HCT116 (cell line): ENCODE data around the gene AGGF1. TPM values are rescaled to one million over a fixed set of nuclear protein-coding genes. Genes with fewer than 3 reads are reported as not detected.

Source experiments
- ATAC-seq: fragments of 200-7000 bp; cut with Tn5 transposase; 2 replicates; pipeline ENCODE4 v1.9.1; 2020; ENCODE audit warnings: mild to moderate bottlenecking, moderate library complexity
- BruUV-seq: library from RNA; stranded (reverse); fragments of 400-500 nt; replicated peaks from 2 replicates; lab custom pipeline; 2021; lab: Mats Ljungman, UMichigan
- CTCF ChIA-PET: fragments of 300-600 bp; sonication (Branson Sonifier 250); formaldehyde crosslinking; loops from one replicate; lab custom pipeline; 2021; ENCODE audit warnings: antibody characterized with exemption; lab: Charles Lee
- POLR2A ChIA-PET: fragments of 300-600, 350-600 bp; sonication (Branson Sonifier 250); formaldehyde crosslinking; loops from one replicate; lab custom pipeline; 2021; ENCODE audit warnings: antibody characterized with exemption; lab: Charles Lee
- RAD21 ChIA-PET, 2 experiments: fragments of 300-600 bp; sonication (Branson Sonifier 250); formaldehyde crosslinking; loops; one replicate each; lab custom pipeline; 2023; ENCODE audit warnings: low total read pairs in 2 of 2; ENCODE audit not compliant: uncharacterized antibody in 2 of 2, unreplicated experiment in 2 of 2, low non-redundant PET in 1 of 2; lab: Charles Lee
- DNase-seq: peaks from one replicate; pipeline ENCODE4 v3.0.0-alpha.2; 2010; ENCODE audit warnings: low read depth, low spot score
- H2AFZ ChIP-seq: fragments of 200-600 bp; shearing (Covaris generic), sonication (generic); 2 replicates; pipeline ENCODE4 v1.6.1; 2017; ENCODE audit warnings: low read depth, mixed run types, mixed read lengths, antibody characterized with exemption, low read length; ENCODE audit not compliant: poor library complexity, severe bottlenecking
- H3K27ac ChIP-seq: 2 replicates; pipeline ENCODE4 v1.5.1; 2012; ENCODE audit warnings: low read depth, low read length
- H3K27me3 ChIP-seq: fragments of 200-600 bp; sonication (generic); 2 replicates; pipeline ENCODE4 v1.6.1; 2016; ENCODE audit warnings: mixed run types, low read length, mixed read lengths; ENCODE audit not compliant: insufficient read depth
- H3K36me3 ChIP-seq, 2 experiments: fragments of 200-500 bp in 1 of 2; fragments of 200-600 bp in 1 of 2; sonication (Bioruptor generic) in 1 of 2; sonication (generic) in 1 of 2; 2 replicates each; pipeline versions ENCODE4 v1.5.1 to v1.6.1; 2014 to 2016; ENCODE audit warnings: low read length in 2 of 2, inconsistent platforms in 1 of 2, mixed read lengths in 1 of 2, mixed run types in 1 of 2; ENCODE audit not compliant: insufficient read depth in 2 of 2, control insufficient read depth in 1 of 2
- H3K4me1 ChIP-seq, 2 experiments: fragments of 200-600 bp in 1 of 2; sonication (generic) in 1 of 2; 2 replicates each; pipeline versions ENCODE4 v1.5.1 to v1.6.1; 2012 to 2017; ENCODE audit warnings: low read length in 2 of 2, inconsistent platforms in 1 of 2, mild to moderate bottlenecking in 1 of 2, mixed read lengths in 1 of 2, mixed run types in 1 of 2, moderate library complexity in 1 of 2; ENCODE audit not compliant: insufficient read depth in 2 of 2, control insufficient read depth in 1 of 2
- H3K4me2 ChIP-seq: fragments of 200-600 bp; sonication (generic); 2 replicates; pipeline ENCODE4 v1.6.1; 2017; ENCODE audit warnings: mixed run types, low read length, mixed read lengths
- H3K4me3 ChIP-seq, 2 experiments: fragments of 200-600 bp in 1 of 2; sonication (generic) in 1 of 2; replicated peaks in 1 of 2; 2 replicates each; pipeline ENCODE4 v1.5.1; 2011 to 2016; ENCODE audit warnings: low read length in 2 of 2, control low read depth in 1 of 2, low read depth in 1 of 2, mild to moderate bottlenecking in 1 of 2, mixed read lengths in 1 of 2, mixed run types in 1 of 2
- H3K79me2 ChIP-seq: fragments of 200-600 bp; sonication (generic); 2 replicates; pipeline ENCODE4 v1.6.1; 2017; ENCODE audit warnings: mild to moderate bottlenecking, mixed run types, low read length, moderate library complexity, mixed read lengths; ENCODE audit not compliant: insufficient read depth
- H3K9ac ChIP-seq: fragments of 200-600 bp; sonication (generic); 2 replicates; pipeline ENCODE4 v1.6.1; 2016; ENCODE audit warnings: low read length, mixed read lengths
- H3K9me2 ChIP-seq: fragments of 200-600 bp; sonication (generic), shearing (Covaris generic); 2 replicates; pipeline ENCODE4 v1.6.1; 2017; ENCODE audit warnings: mixed run types, mild to moderate bottlenecking, moderate library complexity; ENCODE audit not compliant: insufficient read depth
- H3K9me3 ChIP-seq, 2 experiments: fragments of 200-500 bp in 1 of 2; fragments of 200-600 bp in 1 of 2; sonication (Bioruptor generic) in 1 of 2; sonication (generic) in 1 of 2; 2 replicates each; pipeline ENCODE4 v1.6.1; 2014 to 2017; ENCODE audit warnings: low read length in 2 of 2, mixed read lengths in 2 of 2, inconsistent platforms in 1 of 2, low read depth in 1 of 2, mild to moderate bottlenecking in 1 of 2, mixed run types in 1 of 2, moderate library complexity in 1 of 2; ENCODE audit not compliant: control insufficient read depth in 1 of 2, insufficient read depth in 1 of 2
- H4K20me1 ChIP-seq: fragments of 200-600 bp; sonication (generic), shearing (Covaris generic); 2 replicates; pipeline ENCODE4 v1.6.1; 2017; ENCODE audit warnings: mixed run types, mild to moderate bottlenecking, moderate library complexity; ENCODE audit not compliant: insufficient read depth
- CEBPB ChIP-seq: IDR thresholded peaks from 2 replicates; pipeline ENCODE4 v1.6.1; 2012; ENCODE audit warnings: low read depth
- ELF1 ChIP-seq: IDR thresholded peaks from 2 replicates; pipeline ENCODE4 v1.6.1; 2012; ENCODE audit warnings: low read depth, borderline replicate concordance
- FOSL1 ChIP-seq: IDR thresholded peaks from 2 replicates; pipeline ENCODE4 v1.6.1; 2012; ENCODE audit warnings: low read depth
- RAD21 ChIP-seq: IDR thresholded peaks from 2 replicates; pipeline ENCODE4 v1.6.1; 2012; ENCODE audit warnings: low read depth, mild to moderate bottlenecking
- SP1 ChIP-seq: IDR thresholded peaks from 2 replicates; pipeline ENCODE4 v1.6.1; 2012; ENCODE audit warnings: low read depth
- SRF ChIP-seq: IDR thresholded peaks from 2 replicates; pipeline ENCODE4 v1.6.1; 2012; ENCODE audit warnings: low read depth
- intact Hi-C: fragments of 100-400 bp; cut with micrococcal nuclease; formaldehyde crosslinking; loops from 2 replicates; pipeline ENCODE4 v1.10.0; 2022
- total RNA-seq: library from RNA; stranded (reverse); gene quantifications from one replicate; pipeline ENCODE4 v1.2.1, GENCODE V29; 2021; ENCODE audit not compliant: unreplicated experiment
- TF ChIP-seq, protein P1 (sequence below), 3 experiments: fragments of 200-600 bp in 1 of 3; sonication (generic) in 1 of 3; IDR thresholded peaks in 2 of 3; conservative IDR thresholded peaks in 1 of 3; 2 replicates each; pipeline ENCODE4 v1.5.1; 2012 to 2017; ENCODE audit warnings: low read depth in 2 of 3, low read length in 2 of 3, antibody characterized with exemption in 1 of 3, borderline replicate concordance in 1 of 3, control low read depth in 1 of 3, mild to moderate bottlenecking in 1 of 3, mixed read lengths in 1 of 3, mixed run types in 1 of 3, moderate library complexity in 1 of 3; ENCODE audit not compliant: insufficient read depth in 1 of 3
- TF ChIP-seq, protein P2 (sequence below): IDR thresholded peaks from 2 replicates; pipeline ENCODE4 v1.6.1; 2012

The AGGF1 gene
- total RNA-seq, 1 experiment from 2014 or later, result 22.2 TPM

DNA sequence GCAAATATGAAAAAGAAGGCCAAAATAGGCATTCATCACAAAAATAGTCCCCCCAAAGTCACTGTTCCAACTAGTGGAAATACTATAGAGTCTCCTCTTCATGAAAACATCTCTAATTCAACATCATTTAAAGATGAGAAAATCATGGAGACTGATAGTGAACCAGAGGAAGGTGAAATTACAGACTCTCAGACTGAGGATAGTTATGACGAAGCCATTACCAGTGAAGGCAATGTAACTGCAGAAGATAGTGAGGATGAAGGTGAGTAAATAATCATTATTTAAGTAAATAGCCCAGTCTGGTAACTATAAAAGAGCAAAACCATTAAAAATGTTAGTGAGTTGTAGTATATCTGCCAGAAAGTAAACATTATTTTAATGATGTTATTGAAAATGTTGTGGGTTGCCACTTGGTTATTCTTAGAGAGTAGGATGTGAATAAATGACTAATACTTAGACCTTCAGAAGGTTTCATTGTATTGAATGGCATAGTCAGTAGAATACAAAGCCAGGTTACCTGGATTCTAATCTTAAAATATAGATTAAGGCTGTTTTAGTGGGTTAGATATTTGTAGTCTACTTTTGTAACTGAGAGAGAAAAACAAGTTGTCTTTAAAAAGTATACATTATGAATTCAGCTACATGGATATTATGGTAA is 16.3 kb downstream of the AGGF1 start:
- Histone ChIP-seq H3K4me1 (no peaks in the 10 kb centered on the region), H3K27me3 (no peaks in the 10 kb centered on the region), H3K9me3 (no peaks in the 10 kb centered on the region), H3K9me2 (no peaks in the 10 kb centered on the region), H3K9ac (no peak overlapping the region), H3K27ac (no peak overlapping the region), H3K4me3 (no peak overlapping the region), H3K79me2 (no peaks in the 10 kb centered on the region), H2AFZ (no peak overlapping the region), H3K4me2 (no peak overlapping the region), H3K36me3 (peaks cover 19 to 26% of the 10 kb centered on the region in 2 experiments; a peak in 3 of 4 replicates), H4K20me1 (no peaks in the 10 kb centered on the region)
- CTCF ChIA-PET, result no interaction called here
- RAD21 ChIA-PET, result no interaction called here
- POLR2A ChIA-PET, result no interaction called here
- no peak for ATAC-seq
- no peak for DNase-seq
- intact Hi-C loops, result no loop called here
- no TSS peak for BruUV-seq
- TF ChIP-seq SP1 (no peak), ELF1 (no peak), CEBPB (no peak), SRF (no peak)
- TF ChIP-seq, protein P1, sequence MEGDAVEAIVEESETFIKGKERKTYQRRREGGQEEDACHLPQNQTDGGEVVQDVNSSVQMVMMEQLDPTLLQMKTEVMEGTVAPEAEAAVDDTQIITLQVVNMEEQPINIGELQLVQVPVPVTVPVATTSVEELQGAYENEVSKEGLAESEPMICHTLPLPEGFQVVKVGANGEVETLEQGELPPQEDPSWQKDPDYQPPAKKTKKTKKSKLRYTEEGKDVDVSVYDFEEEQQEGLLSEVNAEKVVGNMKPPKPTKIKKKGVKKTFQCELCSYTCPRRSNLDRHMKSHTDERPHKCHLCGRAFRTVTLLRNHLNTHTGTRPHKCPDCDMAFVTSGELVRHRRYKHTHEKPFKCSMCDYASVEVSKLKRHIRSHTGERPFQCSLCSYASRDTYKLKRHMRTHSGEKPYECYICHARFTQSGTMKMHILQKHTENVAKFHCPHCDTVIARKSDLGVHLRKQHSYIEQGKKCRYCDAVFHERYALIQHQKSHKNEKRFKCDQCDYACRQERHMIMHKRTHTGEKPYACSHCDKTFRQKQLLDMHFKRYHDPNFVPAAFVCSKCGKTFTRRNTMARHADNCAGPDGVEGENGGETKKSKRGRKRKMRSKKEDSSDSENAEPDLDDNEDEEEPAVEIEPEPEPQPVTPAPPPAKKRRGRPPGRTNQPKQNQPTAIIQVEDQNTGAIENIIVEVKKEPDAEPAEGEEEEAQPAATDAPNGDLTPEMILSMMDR (IDR thresholded peaks at IDR 0.05 in 2 of 3, conservative IDR thresholded peaks at IDR 0.05 in 1 of 3; ENCODE audit: borderline replicate concordance in 1 of 3, insufficient read depth in 1 of 3, low read depth in 2 of 3, low read length in 2 of 3), result no peak
- TF ChIP-seq, protein P2, sequence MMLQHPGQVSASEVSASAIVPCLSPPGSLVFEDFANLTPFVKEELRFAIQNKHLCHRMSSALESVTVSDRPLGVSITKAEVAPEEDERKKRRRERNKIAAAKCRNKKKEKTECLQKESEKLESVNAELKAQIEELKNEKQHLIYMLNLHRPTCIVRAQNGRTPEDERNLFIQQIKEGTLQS, result no peak

DNA sequence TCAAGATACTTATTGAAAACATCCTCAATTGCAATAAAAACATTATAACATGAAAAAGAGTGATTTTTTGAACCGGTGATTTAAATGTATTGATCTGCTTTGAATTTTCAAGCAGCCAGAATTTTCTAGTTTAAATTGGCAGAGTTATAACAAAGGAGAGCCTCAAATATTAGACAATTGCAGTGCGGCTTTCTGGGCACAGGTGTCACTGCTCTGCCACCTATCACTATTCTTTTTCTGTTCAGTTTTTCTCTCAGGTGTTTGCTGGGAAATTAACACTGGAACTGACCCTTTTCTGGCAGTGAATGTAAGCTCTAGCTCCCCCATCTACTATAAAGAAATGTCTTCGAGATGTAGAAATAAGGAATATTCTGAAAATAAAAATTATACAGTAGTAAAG is 33.8 kb downstream of the AGGF1 start:
- CTCF ChIA-PET, result no interaction called here

More for the DNA sequence above, 33.8 kb downstream of the AGGF1 start:
- H3K4me2 ChIP-seq, result no peak overlapping the region
- RAD21 ChIA-PET, result no interaction called here
- ATAC-seq, result peak; percentile 57; the same call in 1 of the 2 replicates
- H3K27me3 ChIP-seq, result no peaks in the 10 kb centered on the region
- peaks cover 4% of the 10 kb centered on the region for H4K20me1 ChIP-seq
- no peak overlapping the region for H3K27ac ChIP-seq
- no peak overlapping the region for H3K4me3 ChIP-seq
- POLR2A ChIA-PET, result no interaction called here
- no peaks in the 10 kb centered on the region for H3K79me2 ChIP-seq
- no peak overlapping the region for H3K9ac ChIP-seq
- H3K9me3 ChIP-seq, result no peaks in the 10 kb centered on the region
- no peaks in the 10 kb centered on the region for H3K9me2 ChIP-seq
- no TSS peak for BruUV-seq
- DNase-seq, result no peak
- TF ChIP-seq RAD21 (peak; percentile 33; the same call in 1 of the 2 replicates), FOSL1 (no peak)
- TF ChIP-seq, protein P1 (IDR thresholded peaks at IDR 0.05 in 2 of 3, conservative IDR thresholded peaks at IDR 0.05 in 1 of 3; ENCODE audit: borderline replicate concordance in 1 of 3, insufficient read depth in 1 of 3, low read depth in 2 of 3, low read length in 2 of 3), result peak; percentile 8 to 45 (median 17); a peak in 1 of 6 replicates
- intact Hi-C loops, result loop anchor here (10.0 kb wide), 2 partner anchors 161 to 431 kb away; partner anchors contain the start of gene WDR41
- H2AFZ ChIP-seq, result no peak overlapping the region
- H3K36me3 ChIP-seq, result peaks cover 27 to 42% of the 10 kb centered on the region in 2 experiments; a peak in 3 of 4 replicates
- no peaks in the 10 kb centered on the region for H3K4me1 ChIP-seq
